HepG2 (cell line): ENCODE measurements around the gene ADM5. TPM values are rescaled to one million over a fixed set of nuclear protein-coding genes. Genes with fewer than 3 reads are reported as not detected.

ENCODE experiments used
- BATF2 ChIP-seq: sonication (generic); formaldehyde crosslinking; IDR thresholded peaks from 2 replicates; pipeline ENCODE4 v1.8.0; 2022; ENCODE audit warnings: mild to moderate bottlenecking, missing genetic modification reagents, moderate library complexity
- CHD4 ChIP-seq: fragments of 200-600 bp; sonication (generic); IDR thresholded peaks from 2 replicates; pipeline ENCODE4 v1.7.0; 2017; ENCODE audit warnings: mild to moderate bottlenecking, low read length, borderline replicate concordance
- EZH2 ChIP-seq: conservative IDR thresholded peaks from 2 replicates; pipeline ENCODE4 v1.6.1; 2012; ENCODE audit warnings: mild to moderate bottlenecking, low read depth, low read length, moderate library complexity
- FOXM1 ChIP-seq: sonication (generic); formaldehyde crosslinking; IDR thresholded peaks from 2 replicates; pipeline ENCODE4 v1.5.0; 2020; ENCODE audit warnings: missing genetic modification reagents
- FOXP1 ChIP-seq, 2 experiments: fragments of 450-650 bp in 1 of 2; IDR thresholded peaks; 2 replicates each; pipeline ENCODE4 v1.6.1; 2017 to 2018; ENCODE audit warnings: antibody characterized with exemption in 1 of 2
- GTF3A ChIP-seq: sonication (generic); formaldehyde crosslinking; conservative IDR thresholded peaks from 2 replicates; pipeline ENCODE4 v1.4.0; 2020; ENCODE audit warnings: mild to moderate bottlenecking, missing genetic modification reagents
- HNRNPH1 ChIP-seq: fragments of 200-400 bp; formaldehyde crosslinking; optimal IDR thresholded peaks from 2 replicates; pipeline ENCODE3; 2017; ENCODE audit warnings: mild to moderate bottlenecking, low read depth, low read length
- IKZF1 ChIP-seq: fragments of 450-650 bp; IDR thresholded peaks from 2 replicates; pipeline ENCODE4 v1.7.1; 2016
- LCORL ChIP-seq, 2 experiments: fragments of 450-650 bp in 1 of 2; sonication (generic) in 1 of 2; formaldehyde crosslinking in 1 of 2; IDR thresholded peaks; 2 replicates each; pipeline versions ENCODE4 v1.5.0 to v1.6.1; 2017 to 2020; ENCODE audit warnings: antibody characterized with exemption in 1 of 2, missing genetic modification reagents in 1 of 2
- MAF1 ChIP-seq: sonication (generic); formaldehyde crosslinking; IDR thresholded peaks from 2 replicates; pipeline ENCODE4 v1.5.0; 2020; ENCODE audit warnings: missing genetic modification reagents, borderline replicate concordance
- MIER2 ChIP-seq: IDR thresholded peaks from 2 replicates; pipeline ENCODE4 v1.6.1; 2016; ENCODE audit warnings: missing biosample characterization, missing genetic modification reagents
- MLLT10 ChIP-seq: sonication (generic); formaldehyde crosslinking; IDR thresholded peaks from 2 replicates; pipeline ENCODE4 v1.4.0; 2020; ENCODE audit warnings: missing genetic modification reagents
- REPIN1 ChIP-seq: sonication (generic); formaldehyde crosslinking; IDR thresholded peaks from 2 replicates; pipeline ENCODE4 v1.8.0; 2022; ENCODE audit warnings: missing genetic modification reagents, low read depth, mild to moderate bottlenecking, borderline replicate concordance
- TBP ChIP-seq: sonication (generic); formaldehyde crosslinking; IDR thresholded peaks from 2 replicates; pipeline ENCODE4 v1.5.0; 2020; ENCODE audit warnings: missing genetic modification reagents
- TMF1 ChIP-seq: sonication (generic); formaldehyde crosslinking; IDR thresholded peaks from 2 replicates; pipeline ENCODE4 v1.8.1; 2022; ENCODE audit warnings: low read depth, missing genetic modification reagents
- U2AF1 ChIP-seq: fragments of 200-400 bp; formaldehyde crosslinking; optimal IDR thresholded peaks from 2 replicates; pipeline ENCODE3; 2017; ENCODE audit warnings: mild to moderate bottlenecking, low read depth, low read length
- YEATS4 ChIP-seq: sonication (generic); formaldehyde crosslinking; IDR thresholded peaks from 2 replicates; pipeline ENCODE4 v1.4.0; 2020; ENCODE audit warnings: missing genetic modification reagents, borderline replicate concordance
- ZFP90 ChIP-seq: sonication (generic); formaldehyde crosslinking; IDR thresholded peaks from 2 replicates; pipeline ENCODE4 v1.8.0; 2022; ENCODE audit warnings: missing genetic modification reagents, mild to moderate bottlenecking, inconsistent platforms, borderline replicate concordance
- ZNF225 ChIP-seq: sonication (generic); formaldehyde crosslinking; IDR thresholded peaks from 2 replicates; pipeline ENCODE4 v1.4.0; 2020; ENCODE audit warnings: mild to moderate bottlenecking, missing genetic modification reagents
- ZNF296 ChIP-seq: sonication (generic); formaldehyde crosslinking; conservative IDR thresholded peaks from 2 replicates; pipeline ENCODE4 v1.5.0; 2020; ENCODE audit warnings: mild to moderate bottlenecking, missing genetic modification reagents
- ZNF496 ChIP-seq: sonication (generic); formaldehyde crosslinking; IDR thresholded peaks from 2 replicates; pipeline ENCODE4 v1.8.1; 2023; ENCODE audit warnings: mild to moderate bottlenecking, moderate library complexity, missing genetic modification reagents; ENCODE audit not compliant: insufficient replicate concordance
- ZNF597 ChIP-seq: sonication (generic); formaldehyde crosslinking; IDR thresholded peaks from 2 replicates; pipeline ENCODE4 v1.5.0; 2020; ENCODE audit warnings: missing genetic modification reagents
- ZNF619 ChIP-seq: sonication (generic); formaldehyde crosslinking; IDR thresholded peaks from 2 replicates; pipeline ENCODE4 v1.4.0; 2020; ENCODE audit warnings: mild to moderate bottlenecking, missing genetic modification reagents
- ZNF629 ChIP-seq: sonication (generic); formaldehyde crosslinking; conservative IDR thresholded peaks from 2 replicates; pipeline ENCODE4 v1.5.0; 2020; ENCODE audit warnings: missing genetic modification reagents
- ZNF777 ChIP-seq: sonication (generic); formaldehyde crosslinking; IDR thresholded peaks from 2 replicates; pipeline ENCODE4 v1.4.0; 2020; ENCODE audit warnings: missing genetic modification reagents
- ZNF883 ChIP-seq: sonication (generic); formaldehyde crosslinking; IDR thresholded peaks from 2 replicates; pipeline ENCODE4 v1.5.1; 2020; ENCODE audit warnings: mild to moderate bottlenecking, missing genetic modification reagents; ENCODE audit errors: not compliant biosample characterization
- polyA plus RNA-seq, 8 experiments: library from polyadenylated mRNA; depleted of rRNA in 3 of 8; stranded (reverse) in 7 of 8; unstranded in 1 of 8; fragments of >200 nt; fragmentation: Illumina TruSeq in 4 of 8; extraction: Trizol in 4 of 8; gene quantifications; 2 replicates each; pipeline versions ENCODE4 v1.2.1 to v1.2.3, GENCODE V29; 2011 to 2016; ENCODE audit warnings: low read depth in 4 of 8, missing spikeins in 1 of 8, mixed read lengths in 1 of 8; ENCODE audit not compliant: insufficient read depth in 1 of 8
- total RNA-seq, 5 experiments: library from RNA; depleted of rRNA; stranded (reverse); fragments of >200 nt; fragmentation: Illumina TruSeq; extraction: Trizol; gene quantifications; 2 replicates each; pipeline ENCODE4 v1.2.3, GENCODE V29; 2016; ENCODE audit warnings: low read depth in 1 of 5
- TF ChIP-seq, protein P1 (sequence below): sonication (generic); formaldehyde crosslinking; IDR thresholded peaks from 2 replicates; pipeline ENCODE4 v1.4.0; 2020; ENCODE audit warnings: mild to moderate bottlenecking, missing genetic modification reagents
- TF ChIP-seq, protein P2 (sequence below): sonication (generic); formaldehyde crosslinking; IDR thresholded peaks from 2 replicates; pipeline ENCODE4 v1.4.0; 2020; ENCODE audit warnings: mild to moderate bottlenecking, missing genetic modification reagents

ADM5 gene
- total and polyA plus RNA-seq, 2 of the 13 experiments (the other 11 are each of a cell fraction or from before 2014, with no cell fraction given), result 2.7 to 4.1 TPM

DNA sequence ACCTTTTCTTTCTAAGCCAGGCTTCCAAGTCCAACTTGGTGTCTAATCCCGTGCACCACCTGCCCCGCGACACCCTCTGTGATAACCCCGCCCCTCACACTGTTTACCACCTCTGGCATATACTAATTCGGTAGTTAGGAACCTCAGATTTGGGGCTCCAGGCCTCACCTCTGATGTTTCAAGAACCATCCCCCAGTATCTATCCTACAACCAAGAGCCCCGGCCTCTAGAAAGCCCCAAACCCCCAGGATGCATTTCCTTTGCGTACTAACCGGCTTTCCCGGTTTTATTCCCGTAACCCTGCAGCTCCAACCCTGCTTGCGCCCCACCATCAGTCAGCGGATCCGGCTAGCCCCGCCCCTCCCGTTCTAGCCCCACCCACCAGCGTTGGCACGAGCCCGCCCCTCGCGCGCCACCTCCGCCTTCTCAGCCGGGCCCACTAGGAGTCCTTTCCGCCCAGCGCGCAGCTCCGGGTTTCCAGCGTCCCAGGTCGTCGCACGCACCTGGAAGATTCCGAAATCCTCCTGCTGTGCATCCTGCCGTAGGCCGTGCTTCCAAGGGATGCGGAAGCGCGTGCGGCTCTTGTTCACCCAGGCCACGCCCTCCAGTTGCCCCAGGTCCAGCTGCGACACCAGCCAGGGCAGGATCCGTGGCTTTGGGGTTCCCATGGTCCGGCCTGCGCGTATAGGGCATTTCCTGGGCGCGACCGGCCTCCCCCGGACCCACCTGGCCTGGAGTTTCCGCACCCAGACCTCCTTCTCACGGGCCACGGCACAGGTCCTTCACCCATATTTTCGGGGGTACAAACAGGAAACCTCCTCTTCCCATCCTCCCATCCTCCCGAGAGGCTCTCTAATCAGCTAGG, 25.0 kb upstream of the ADM5 start (continued):
- TF ChIP-seq YEATS4 (CRISPR knock-in tag), result peak; percentile 48; the same call in 1 of the 2 replicates
- no peak for TF ChIP-seq ZNF225
- no peak for TF ChIP-seq ZNF629 (CRISPR knock-in tag)
- no peak for TF ChIP-seq MAF1 (CRISPR knock-in tag)
- TF ChIP-seq, protein P1, sequence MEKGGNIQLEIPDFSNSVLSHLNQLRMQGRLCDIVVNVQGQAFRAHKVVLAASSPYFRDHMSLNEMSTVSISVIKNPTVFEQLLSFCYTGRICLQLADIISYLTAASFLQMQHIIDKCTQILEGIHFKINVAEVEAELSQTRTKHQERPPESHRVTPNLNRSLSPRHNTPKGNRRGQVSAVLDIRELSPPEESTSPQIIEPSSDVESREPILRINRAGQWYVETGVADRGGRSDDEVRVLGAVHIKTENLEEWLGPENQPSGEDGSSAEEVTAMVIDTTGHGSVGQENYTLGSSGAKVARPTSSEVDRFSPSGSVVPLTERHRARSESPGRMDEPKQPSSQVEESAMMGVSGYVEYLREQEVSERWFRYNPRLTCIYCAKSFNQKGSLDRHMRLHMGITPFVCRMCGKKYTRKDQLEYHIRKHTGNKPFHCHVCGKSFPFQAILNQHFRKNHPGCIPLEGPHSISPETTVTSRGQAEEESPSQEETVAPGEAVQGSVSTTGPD, result no peak
- TF ChIP-seq ZNF777 (CRISPR knock-in tag), result no peak
- no peak for TF ChIP-seq CHD4
- no peak for TF ChIP-seq REPIN1 (CRISPR knock-in tag)
- TF ChIP-seq ZNF496 (CRISPR knock-in tag), result no peak
- peak; percentile 47; the same call in 1 of the 2 replicates for TF ChIP-seq ZNF619 (CRISPR knock-in tag)
- no peak for TF ChIP-seq MLLT10
- peak; percentile 57; the same call in 1 of the 2 replicates for TF ChIP-seq BATF2 (CRISPR knock-in tag)
- TF ChIP-seq LCORL (IDR thresholded peaks at IDR 0.05), result no peak
- TF ChIP-seq LCORL (CRISPR knock-in tag; IDR thresholded peaks at IDR 0.05), result peak; percentile 62
- no peak for TF ChIP-seq FOXP1 (IDR thresholded peaks at IDR 0.05)
- TF ChIP-seq FOXP1 (CRISPR knock-in tag; IDR thresholded peaks at IDR 0.05), result no peak
- no peak for TF ChIP-seq EZH2
- TF ChIP-seq TMF1, result no peak
- no peak for TF ChIP-seq FOXM1 (CRISPR knock-in tag)
- peak; percentile 34 for TF ChIP-seq ZNF883 (CRISPR knock-in tag)
- TF ChIP-seq GTF3A, result no peak
- no peak for TF ChIP-seq MIER2 (CRISPR knock-in tag)
- TF ChIP-seq ZNF296 (CRISPR knock-in tag), result no peak
- TF ChIP-seq HNRNPH1, result no peak
- TF ChIP-seq U2AF1, result no peak
- no peak for TF ChIP-seq ZNF597 (CRISPR knock-in tag)
- TF ChIP-seq TBP, result no peak
- no peak for TF ChIP-seq ZFP90
- TF ChIP-seq IKZF1, result no peak
- TF ChIP-seq, protein P2, sequence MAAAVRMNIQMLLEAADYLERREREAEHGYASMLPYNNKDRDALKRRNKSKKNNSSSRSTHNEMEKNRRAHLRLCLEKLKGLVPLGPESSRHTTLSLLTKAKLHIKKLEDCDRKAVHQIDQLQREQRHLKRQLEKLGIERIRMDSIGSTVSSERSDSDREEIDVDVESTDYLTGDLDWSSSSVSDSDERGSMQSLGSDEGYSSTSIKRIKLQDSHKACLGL (CRISPR knock-in tag), result no peak
